Ureter (tissue), 1 donor: ENCODE measurements around the gene HERC6. TPM values are rescaled to one million over a fixed set of nuclear protein-coding genes. Genes with fewer than 3 reads are reported as not detected.
"Not testable (repeated sequence)": the region's sequence is repeated elsewhere in the genome, so short reads cannot be mapped to it uniquely, and the experiment has no call there.

Experiments
- DNase-seq: peaks from one replicate; pipeline ENCODE4 v3.0.0-alpha.2; 2020; ENCODE audit warnings: low spot score
- total RNA-seq: library from RNA; stranded (reverse); gene quantifications from one replicate; pipeline ENCODE4 v1.2.4, GENCODE V29; 2023
- donor health status: DM: yes; HTN: yes; CAD: no.

HERC6 gene
- total RNA-seq, result 10.1 TPM

DNA sequence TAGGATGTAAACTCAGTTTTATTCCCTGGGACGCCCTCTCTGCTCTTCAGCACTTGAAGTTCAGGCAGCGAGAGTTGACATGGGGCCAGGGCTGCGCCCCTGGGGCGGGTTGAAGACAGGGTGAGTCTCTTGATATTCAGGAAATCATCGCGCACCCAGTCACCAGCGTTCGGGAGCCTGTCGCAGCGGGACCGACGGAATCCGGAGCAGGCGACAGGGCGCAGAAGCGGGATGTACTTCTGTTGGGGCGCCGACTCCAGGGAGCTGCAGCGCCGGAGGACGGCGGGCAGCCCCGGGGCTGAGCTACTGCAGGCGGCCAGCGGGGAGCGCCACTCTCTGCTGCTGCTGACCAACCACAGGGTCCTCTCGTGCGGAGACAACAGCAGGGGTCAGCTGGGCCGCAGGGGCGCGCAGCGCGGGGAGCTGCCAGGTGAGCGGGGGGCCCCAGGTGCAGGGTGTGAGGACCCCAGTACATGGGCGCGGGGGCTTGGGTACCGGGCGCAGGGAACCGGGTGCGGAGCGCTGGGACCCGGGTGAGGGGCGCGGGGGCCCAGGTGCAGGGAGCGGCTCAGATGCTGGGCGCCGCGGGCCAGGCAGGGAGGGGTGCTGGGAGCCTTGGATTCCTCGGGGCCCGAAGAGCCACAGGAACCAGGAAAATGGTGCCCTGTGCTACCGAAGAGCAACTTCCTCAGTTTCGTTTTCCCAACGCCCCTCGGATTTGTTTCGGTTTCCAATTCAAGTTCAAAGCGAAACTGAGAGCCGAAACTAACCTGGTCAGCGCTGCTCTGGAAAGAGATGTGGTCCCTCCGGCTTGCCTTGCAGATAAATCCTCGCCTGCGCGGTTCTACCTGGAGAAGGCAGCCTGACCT, at the start of gene HERC6:
TSS of gene HERC6 (plus strand) at position 162 of the 869 bp plus-strand sequence. CDS start at position 232, 70 bp downstream.
- DNase-seq, result peak; percentile 86

DNA sequence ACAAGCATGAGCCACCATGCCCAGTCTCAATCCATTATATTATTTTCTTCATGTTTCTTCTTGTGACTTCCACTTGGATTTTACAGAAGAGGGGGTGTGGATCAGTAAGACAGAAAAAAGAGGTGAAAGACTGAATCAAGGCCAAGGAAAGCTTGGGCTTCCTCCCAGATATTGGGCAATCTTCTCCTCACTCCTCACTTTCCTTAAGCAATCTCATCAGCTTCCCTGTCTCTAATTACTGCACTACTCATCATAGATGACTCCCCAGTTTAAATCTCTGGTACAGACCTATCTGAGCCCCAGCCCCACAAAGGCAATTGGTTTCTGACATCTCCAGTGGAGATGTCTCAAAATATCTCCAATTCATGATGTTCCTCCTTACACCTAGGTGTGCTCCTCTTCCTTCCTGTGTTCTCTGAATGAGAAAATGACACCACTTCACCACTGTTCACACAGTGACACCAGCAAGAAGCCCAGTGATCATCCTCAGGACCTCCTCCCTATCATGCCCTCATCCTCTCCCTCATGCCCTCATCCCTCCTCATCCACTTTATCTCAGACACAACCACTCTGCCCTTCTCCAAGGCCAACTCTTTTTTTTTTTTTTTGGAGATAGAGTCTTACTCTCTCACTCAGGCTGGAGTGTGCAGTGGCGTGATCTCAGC, 44.8 kb upstream of the HERC6 start:
- DNase-seq, result no peak

DNA sequence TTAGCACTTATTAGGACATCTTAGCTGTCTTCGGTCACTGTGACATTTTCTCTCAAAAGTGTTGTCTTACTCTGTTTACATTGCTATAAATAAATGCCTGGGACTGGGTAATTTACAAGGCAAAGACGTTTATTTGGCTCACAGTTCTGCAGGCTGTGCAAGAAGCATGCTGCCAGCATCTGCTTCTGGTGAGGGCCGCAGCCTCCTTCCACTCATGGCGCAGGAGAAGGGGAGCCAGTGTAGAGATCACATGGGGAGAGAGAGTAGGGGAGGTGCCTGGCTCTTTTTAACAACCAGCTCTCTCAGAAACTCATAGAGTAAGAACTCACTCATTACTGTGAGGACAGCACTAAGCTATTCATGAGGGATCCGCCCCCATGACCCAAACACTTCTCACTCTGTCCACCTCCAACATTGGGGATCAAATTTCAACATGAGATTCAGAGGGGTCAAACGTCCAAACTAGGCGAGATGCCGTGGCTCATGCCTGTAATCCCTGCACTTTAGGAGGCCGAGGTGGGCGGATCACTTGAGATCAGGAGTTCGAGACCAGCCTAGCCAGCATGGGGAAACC, 43.5 kb upstream of the HERC6 start:
- DNase-seq, result no peak

DNA sequence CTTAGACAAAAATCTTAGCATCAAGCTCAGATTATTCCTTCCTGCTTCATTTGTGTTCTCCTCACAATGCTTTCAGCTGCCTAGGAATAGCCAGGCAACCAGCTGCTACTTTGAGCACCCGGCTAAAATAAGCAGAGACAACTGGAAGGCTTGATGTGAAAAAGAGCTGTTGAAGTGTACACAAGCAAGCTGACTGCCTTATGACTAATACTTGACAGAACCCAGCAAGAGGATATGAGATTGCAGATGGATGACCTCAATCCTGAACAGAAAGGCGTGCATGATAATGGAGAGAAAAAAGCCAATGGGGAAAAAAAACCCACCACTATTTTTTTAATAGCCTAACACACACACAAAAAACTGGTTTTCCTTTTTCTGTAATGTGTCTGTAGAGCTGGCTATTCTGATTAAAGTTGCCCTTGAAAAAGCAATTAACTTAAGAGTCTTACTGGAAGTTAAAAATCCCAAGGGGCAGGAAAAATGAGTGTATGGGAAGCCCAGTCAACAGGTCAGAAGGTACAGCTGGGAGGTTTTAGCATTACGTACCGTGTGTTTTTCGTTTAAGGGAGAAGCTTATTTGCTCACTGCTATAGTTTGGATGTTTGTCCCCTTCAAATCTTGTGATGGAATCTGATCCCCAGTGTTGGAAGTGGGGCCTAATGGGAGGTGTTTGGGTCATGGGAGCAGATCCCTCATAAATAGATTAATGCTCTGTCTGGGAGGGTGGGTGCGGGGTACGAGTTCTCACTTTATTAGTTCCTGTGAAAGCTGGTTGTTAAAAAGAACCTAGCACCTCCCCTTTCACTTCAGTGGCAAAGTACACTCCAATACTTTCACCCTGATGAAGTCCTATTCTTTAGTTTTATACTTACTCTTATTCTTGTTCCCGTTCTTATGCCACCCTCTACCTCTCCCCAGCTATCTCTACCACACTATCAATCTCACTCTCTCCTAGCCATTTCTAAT, 37.1 kb upstream of the HERC6 start:
- DNase-seq, result no peak

GRCh38 chr4:88346902-88347301, 31.8 kb upstream of the HERC6 start:
- DNase-seq, result not testable (repeated sequence)

- not testable (repeated sequence) for DNase-seq
Observed at GRCh38 chr4:88348761-88349160, 29.9 kb upstream of the HERC6 start.

GRCh38 chr4:88350786-88351185, 27.9 kb upstream of the HERC6 start:
- DNase-seq, result no peak

DNA sequence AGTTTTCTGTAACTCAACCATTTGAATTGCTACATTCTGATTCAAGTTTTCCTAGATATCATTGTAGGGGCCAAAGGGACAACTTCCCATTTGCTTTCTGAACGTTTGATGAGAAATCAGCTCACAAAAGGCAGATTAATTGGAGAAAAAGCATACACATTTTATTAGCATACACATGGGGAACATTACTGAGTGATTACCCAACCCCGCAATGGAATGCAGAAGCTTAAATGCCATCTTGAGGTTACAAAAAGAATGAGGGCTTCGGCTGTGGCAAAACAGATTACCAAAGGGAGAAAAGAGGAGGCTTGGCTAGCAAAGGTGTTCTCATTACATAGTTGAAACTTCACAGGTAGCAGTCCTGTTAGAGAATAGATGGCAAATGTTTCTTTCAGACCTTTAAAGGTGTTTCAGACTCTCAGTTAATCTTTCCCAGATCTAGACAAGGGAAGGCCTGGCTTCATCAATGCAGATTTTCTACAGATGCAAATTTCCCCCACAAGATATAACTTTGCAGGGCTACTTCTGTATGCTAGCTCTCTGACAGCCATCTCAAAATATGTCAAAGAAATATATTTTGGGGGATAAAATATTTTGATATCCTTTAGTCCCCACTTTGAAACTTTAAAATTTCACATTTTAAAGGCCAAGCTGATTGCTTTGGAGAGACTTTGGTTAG, 26.5 kb upstream of the HERC6 start:
- no peak for DNase-seq

GRCh38 chr4:88353324-88353723, 25.3 kb upstream of the HERC6 start:
- no peak for DNase-seq

GRCh38 chr4:88356771-88357170, 21.9 kb upstream of the HERC6 start:
- no peak for DNase-seq

DNA sequence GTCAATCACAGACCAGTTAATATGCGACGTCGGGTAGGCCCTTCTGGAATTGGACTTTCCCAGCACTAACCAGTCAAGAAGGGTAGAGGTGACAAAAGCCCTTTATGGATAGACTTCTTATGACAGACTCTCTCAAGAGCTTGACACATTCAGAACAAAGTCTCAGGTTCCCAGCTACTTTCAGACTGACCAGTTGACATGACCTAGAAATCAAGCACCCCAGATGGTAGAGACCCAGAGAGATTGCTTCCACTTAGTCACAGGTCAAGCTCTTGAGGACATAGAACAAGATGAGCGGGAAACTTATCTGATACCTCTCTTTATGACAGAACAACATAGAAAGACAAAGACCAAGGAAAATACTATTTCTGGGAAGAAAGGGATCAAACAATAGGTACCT, 21.4 kb upstream of the HERC6 start:
- no peak for DNase-seq

DNA sequence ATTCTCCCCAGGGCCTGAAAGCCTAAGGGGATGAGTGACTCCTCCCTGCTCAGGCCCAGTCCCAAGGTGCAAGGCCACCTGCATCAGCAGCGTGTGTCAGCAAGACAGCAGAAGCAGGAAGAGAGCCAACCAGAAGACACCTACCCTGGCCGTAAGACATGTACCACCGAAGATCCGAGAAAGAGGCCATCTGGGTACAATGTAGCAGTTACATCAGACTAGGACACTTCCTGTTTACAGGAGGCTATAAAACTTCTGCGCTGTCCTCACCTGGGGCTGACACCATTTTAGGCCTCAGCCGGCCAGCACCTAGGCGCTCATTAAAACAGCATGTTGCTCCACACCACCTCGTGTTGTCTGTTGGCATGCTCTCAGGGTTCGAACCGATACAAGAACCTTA, 19.1 kb upstream of the HERC6 start:
- DNase-seq, result no peak

GRCh38 chr4:88360256-88360655, 18.4 kb upstream of the HERC6 start:
- no peak for DNase-seq

GRCh38 chr4:88360791-88361190, 17.9 kb upstream of the HERC6 start:
- no peak for DNase-seq

DNA sequence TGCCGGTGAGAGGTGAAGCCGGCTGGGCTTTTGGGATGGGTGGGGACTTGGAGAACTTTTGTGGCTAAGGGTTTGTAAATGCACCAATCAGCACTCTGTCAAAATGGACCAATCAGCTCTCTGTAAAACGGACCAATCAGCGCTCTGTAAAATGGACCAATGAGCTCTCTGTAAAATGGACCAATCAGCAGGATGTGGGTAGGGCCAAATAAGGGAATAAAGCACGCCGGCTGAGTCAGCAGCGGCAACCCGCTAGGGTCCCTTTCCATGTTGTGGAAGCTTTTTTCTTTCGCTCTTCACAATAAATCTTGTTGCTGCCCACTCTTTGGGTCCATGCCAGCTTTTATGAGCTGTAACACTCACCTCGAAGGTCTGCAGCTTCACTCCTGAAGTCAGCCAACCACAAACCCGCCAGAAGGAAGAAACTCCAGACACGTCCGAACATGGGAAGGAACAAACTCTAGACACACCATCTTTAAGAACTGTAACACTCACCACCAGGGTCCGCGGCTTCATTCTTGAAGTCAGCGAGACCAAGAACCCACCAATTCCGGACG, 17.4 kb upstream of the HERC6 start:
- not testable (repeated sequence) for DNase-seq

GRCh38 chr4:88366460-88366859, 12.2 kb upstream of the HERC6 start:
- DNase-seq, result no peak

DNA sequence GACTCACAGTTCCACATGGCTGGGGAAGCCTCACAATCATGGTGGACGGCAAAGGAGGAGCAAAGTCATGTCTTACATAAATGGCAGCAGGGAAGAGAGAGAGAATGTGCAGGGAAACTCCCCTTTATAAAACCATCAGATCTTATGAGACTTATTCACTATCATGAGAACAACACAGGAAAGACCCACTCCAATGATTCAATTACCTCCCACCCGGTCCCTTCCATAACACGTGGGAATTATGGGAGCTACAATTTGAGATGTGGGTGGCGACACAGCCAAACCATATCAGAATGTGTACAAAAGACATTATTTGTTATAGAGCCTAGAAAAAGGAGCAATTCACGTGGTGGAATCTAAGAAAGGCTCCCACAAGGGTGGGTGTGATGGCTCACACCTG, 10.8 kb upstream of the HERC6 start:
- no peak for DNase-seq

GRCh38 chr4:88369180-88369812, 9.4 kb upstream of the HERC6 start:
- not testable (repeated sequence) for DNase-seq

GRCh38 chr4:88381123-88381522, 2.5 kb downstream of the HERC6 start:
- DNase-seq, result no peak

DNA sequence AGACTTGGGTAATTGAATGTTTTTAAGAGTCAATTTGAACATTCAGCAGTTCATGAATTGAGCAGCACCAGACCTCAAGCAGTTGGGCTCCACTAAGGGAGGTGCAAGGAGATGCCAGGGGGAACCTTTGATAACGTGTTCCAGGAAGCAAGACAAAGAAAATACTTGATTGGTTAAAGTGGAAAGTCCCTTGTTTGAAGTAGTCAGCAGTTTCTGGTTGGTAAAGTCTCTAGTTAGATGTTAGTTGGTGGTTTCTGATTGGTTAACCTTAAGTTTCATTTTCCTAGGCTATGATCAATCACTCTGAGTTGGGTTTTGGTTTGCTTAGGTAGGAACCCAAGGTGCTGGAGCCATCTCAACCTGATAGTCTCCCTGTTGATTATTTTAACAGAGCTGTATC, 4.0 kb downstream of the HERC6 start:
- no peak for DNase-seq
